SK-N-SH treated with all-trans-retinoic acid at 6 μM for 48 hours (cell line): ENCODE results near the gene MARCHF11.

Experiments used
- CREB5 ChIP-seq: fragments of 250-450 bp; sonication (Bioruptor Pico); IDR thresholded peaks from 2 replicates; pipeline ENCODE4 v1.5.1; 2020; ENCODE audit warnings: low read depth, mild to moderate bottlenecking, moderate library complexity
- CSDC2 ChIP-seq: fragments of 250-450 bp; sonication (Bioruptor Pico); IDR thresholded peaks from 2 replicates; pipeline ENCODE4 v1.5.0; 2020; ENCODE audit warnings: mild to moderate bottlenecking, moderate library complexity
- CSRNP3 ChIP-seq: fragments of 250-450 bp; sonication (Bioruptor Pico); IDR thresholded peaks from 2 replicates; pipeline ENCODE4 v1.5.1; 2021; ENCODE audit warnings: mild to moderate bottlenecking, moderate library complexity
- ESRRG ChIP-seq: fragments of 250-450 bp; sonication (Bioruptor Pico); IDR thresholded peaks from 2 replicates; pipeline ENCODE4 v1.6.1; 2021; ENCODE audit warnings: mild to moderate bottlenecking
- ZFP3 ChIP-seq: fragments of 250-450 bp; sonication (Bioruptor Pico); IDR thresholded peaks from 2 replicates; pipeline ENCODE4 v1.5.0; 2020; ENCODE audit warnings: mild to moderate bottlenecking, moderate library complexity

- TF ChIP-seq ZFP3 (CRISPR knock-in tag) (no peak), CSDC2 (CRISPR knock-in tag) (no peak), CSRNP3 (CRISPR knock-in tag) (no peak), CREB5 (CRISPR knock-in tag) (no peak), ESRRG (CRISPR knock-in tag) (no peak)
Measured at GRCh38 chr5:16149621-16150020, 30.0 kb downstream of the MARCHF11 start.
